Fibroblast of skin of right biceps (primary cell): ENCODE results near the gene SPIRE1.
"Not testable (repeated sequence)": the region's sequence is repeated elsewhere in the genome, so short reads cannot be mapped to it uniquely, and the experiment has no call there.

Source experiments
- DNase-seq: peaks from one replicate; pipeline ENCODE4 v3.0.0-alpha.2; 2013

The SPIRE1 gene

DNA sequence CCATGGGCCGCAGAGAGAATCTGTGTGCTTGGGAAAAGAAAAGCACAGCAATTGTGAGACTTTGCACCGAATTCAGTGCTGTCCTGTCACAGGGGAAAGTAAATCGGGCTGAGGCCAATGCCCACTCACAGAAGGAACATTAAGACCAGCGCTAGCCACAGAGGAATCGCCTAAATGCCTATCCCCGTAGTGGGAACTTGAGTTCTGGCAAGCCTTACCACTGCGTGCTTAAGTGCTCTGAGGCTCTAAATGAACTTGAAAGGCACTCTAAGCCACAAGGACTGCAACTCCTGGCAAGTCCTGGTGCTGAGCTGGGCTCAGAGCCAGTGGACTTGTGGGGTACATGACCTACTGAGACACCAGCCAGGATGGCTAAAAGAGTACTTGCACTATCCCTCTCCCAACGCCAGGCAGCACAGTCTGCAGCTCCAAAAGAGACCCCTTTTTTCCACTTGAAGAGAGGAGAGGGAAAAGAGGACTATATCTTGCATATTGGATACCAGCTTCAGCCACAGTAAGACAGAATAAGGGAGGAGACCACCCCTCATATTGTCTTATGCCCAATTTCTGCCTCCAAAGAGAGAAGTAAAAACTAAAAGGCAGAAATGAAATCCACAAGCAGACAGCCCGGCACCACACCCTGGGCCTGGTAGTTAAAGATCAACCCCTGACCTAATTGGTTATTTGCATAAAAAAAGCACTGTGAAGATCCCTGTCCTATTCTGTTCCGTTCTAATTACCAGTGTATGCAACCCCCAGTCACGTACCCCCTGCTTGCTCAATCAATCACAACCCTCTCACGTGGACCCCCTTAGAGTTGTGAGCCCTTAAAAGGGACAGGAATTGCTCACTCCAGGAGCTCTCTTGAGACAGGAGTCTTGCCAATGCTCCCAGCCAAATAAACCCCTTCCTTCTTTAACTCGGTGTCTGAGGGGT is 105.7 kb downstream of the SPIRE1 start:
- DNase-seq: peak; percentile 10

DNA sequence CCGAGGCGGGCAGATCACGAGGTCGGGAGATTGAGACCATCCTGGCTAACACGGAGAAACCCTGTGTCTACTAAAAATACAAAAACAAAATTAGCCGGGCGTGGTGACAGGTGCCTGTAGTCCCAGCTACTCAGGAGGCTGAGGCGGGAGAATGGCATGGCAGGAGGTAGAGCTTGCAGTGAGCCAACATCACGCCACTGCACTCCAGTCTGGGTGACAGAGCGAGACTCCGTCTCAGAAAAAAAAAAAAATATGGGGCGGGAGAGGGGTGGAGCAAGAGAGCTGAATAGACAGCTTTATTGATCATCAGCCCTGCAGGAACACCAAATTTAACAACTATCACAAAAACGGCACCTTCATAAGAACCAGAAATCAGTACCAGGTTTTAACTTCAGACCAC is 106.4 kb downstream of the SPIRE1 start:
- not testable (repeated sequence) for DNase-seq

DNA sequence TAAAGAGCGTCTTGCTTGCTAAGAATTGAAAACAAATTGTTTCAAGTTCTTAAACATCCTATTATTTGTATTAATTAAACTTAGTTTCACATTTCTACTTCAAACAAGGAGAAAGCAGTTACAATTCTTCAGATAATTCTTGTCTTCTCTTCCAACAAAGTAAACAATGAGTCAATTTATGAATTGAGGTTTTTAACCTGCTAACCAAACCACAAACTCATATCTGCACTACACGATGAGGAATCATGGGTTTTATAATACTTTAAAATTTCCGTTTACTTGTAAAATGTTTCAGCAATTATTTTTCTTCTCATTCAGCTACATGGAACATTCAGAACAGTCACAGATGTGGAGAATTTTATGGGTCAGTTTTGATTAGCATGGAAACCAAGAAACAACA is 114.2 kb downstream of the SPIRE1 start:
- no peak for DNase-seq

DNA sequence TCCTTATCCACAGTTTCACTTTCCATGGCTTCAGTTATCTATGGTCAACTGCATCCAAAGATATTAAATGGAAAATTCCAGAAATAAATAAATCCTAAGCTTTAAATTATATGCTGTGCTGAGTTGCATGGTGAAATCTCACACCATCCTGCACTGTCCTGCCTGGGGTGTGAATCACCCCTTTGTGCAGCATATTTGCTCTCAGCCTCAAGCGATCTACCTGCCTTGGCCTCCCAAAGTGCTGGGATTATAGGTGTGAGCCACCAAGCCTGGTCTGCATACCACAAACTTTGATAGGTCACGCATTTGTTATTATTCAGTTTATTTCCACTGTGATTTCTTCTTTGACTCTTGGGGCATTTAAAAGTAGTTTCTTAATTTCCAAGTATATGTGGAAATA is 117.2 kb downstream of the SPIRE1 start:
- DNase-seq: no peak

DNA sequence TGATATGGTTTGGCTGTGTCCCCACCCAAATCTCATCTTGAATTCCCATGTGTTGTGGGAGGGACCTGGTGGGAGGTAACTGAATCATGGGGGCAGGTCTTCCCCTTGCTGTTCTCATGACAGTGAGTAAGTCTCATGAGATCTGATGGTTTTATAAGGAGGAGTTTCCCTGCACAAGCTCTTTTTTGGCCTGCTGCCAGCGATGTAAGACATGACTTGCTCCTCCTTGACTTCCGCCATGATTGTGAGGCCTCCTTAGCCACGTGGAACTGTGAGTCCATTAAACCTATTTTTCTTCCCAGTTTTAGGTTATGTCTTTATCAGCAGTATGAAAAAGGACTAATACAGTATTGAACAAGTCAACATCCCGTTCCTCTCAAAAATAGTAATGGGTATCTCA is 118.7 kb downstream of the SPIRE1 start:
- DNase-seq: peak; percentile 22

GRCh38 chr18:12534820-12535219 is 123.1 kb downstream of the SPIRE1 start:
- no peak for DNase-seq

DNA sequence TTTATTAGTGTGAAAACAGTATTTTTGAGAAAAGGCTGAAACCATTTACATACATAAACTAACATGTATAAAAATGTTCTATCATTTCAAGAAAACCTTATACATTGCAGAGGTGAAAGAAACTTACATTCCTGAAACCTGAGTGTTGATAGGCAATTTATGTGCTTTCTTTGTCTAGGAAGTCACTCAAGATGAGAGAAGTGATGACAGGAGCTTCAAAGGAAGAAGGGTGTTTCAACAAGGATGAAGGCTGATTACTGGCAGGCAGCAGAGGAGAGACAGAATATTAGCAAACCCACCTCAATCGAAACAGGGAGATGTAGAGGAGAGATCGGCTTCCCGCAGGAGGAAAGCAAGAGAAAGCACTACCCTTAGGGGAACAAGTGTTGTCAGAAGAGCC is 125.2 kb downstream of the SPIRE1 start:
- DNase-seq: no peak

DNA sequence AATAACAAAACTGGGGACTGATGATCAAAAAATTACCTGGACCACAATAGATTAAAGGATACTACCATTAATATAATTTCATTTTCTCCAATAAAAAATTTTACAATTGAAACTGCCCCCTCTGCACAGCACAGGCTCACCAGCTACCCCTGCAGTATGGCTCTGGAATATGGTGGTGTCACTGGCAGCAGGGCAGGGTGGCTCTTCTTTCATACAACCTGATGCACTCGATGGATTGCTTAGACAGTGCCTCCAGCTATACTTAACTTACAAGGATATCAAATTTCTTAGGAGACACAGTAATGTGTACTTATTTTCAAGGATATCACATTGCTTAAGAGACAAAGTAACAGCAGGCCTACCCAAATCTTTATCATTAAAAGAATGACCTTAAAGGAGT is 126.2 kb downstream of the SPIRE1 start:
- no peak for DNase-seq

DNA sequence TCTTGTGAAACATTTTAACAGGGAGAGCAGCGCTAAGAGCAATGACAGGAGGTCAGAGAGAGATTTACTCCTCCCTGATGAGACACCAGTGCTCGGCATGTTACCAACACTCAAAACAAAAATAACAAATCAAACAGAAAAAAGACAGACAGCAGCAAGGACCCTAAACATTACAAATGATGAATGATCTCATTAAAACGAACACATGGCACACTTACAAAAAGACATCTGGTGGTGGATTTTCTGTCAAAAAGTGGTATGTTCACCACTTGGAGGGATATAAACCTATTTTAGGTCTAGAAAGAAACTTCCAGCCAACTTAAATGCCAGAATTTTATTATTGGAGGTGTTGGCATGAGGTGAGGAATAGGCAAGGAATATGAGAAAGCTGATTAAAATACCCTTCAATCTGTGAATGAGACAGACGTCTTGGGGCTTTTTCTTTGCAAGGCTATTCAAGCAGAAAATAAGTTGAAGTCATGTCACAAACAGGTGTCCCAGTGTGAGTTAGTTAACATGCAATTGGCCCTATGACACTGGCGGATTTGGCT is 137.4 kb downstream of the SPIRE1 start:
- peak; percentile 24 for DNase-seq

DNA sequence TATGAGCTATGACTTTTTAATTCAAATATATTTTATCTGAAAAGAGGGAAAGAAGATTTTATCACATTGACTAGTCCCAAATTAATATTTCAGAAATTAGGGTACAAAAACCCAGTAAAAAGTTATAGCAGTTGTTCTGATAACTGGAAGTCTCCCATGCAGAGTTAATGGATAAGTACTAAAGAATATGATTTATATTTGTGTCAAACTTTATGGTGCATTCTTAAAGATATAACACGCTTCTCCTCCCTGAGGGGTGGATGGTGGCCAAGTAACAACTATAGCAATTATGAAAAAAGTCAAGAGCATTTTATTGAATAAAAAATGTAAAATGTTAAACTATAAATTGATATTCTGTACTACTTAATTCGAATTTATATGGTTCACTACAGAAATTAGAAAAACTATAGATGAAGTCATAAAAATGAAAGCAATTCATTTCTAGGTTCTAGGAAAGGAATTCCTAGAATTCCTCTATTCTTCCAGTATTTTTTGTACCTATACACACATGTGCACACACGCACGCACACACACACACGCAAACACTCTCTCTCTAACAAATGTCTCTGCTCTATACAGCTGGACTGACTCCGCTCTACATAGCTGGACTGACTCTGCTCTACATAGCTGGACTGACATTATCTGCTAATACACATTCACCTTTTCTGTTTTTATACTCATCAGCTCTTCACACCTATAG is 138.9 kb downstream of the SPIRE1 start:
- DNase-seq: peak; percentile 22

- peak; percentile 68 for DNase-seq
These were observed 139.6 kb downstream of the SPIRE1 start for GRCh38 chr18:12518326-12518725.

DNA sequence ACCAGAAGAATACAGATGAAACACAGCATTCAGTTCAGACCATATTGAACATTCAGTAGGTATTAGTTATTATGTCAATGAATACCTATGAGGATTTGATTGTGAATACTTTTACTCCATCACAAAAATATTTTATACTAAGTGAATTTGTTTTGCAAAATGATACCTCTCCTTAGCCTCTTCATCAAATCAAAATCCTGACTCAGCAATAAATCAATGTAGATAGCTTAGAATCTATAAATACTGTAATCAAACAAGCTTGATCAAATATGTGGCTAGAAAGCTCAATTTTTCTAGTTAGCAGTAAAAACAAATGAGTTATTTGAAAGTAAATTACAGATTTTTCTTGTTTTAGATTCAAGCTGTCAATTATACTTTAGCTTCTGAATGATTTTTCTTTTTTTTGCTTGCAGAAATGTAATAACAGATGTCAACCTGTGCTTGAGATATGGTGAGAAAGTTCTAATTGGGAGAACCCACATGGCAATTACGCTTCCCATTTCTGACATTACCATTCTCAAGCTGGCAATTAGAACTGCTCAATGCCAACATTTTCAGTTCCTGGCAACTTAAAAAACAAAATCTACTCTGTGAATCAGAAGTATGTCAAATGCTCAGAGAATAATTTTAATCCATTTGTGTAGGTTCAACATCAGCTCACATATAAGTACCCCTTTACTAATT is 140.6 kb downstream of the SPIRE1 start:
- DNase-seq: no peak

DNA sequence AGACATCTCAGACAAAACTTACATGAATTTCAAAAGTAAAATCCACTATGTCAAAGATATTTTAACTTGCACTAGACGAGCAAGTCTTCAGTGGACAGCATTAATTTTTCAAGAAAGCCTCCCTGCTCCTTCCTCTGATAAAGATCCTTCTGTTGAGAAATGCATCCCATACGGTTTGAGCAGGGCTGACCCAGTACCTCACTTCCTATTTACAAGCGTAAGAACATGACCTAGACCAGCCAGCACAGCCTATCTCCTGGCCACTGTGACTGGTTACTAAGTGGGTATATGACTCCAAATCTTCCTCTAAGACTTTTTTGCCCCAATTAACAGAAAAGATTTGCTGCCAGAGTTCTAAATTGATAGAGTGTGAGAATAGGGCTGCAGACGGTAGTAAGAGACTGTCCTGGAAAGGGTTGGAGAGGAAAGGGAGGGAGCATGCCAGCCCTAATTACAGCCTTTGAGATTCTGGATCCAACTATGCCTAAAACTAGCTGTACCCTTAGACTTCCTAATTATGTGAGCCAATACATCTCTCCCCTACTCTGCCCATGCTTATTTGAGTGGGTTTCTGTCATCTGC is 141.8 kb downstream of the SPIRE1 start:
- DNase-seq: no peak

DNA sequence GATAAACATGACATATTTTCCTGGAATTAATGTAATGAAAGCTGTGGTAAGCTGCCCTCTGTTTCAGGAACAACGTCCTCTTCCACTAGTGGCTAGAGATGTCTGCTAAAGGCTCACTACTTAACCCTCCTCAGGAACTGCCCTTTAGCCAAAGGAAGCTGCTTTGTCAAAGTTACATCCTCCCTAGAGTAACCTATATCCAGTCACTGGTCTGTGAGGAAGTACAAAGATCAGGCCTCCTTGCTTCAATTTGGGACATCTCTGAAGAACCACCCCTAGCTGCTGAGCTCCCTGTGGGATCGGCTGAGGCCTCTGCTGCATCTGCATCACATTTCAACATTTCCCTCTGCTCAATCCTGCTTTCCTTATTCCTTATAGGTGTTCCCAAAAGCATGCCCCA is 142.4 kb downstream of the SPIRE1 start:
- DNase-seq: no peak

DNA sequence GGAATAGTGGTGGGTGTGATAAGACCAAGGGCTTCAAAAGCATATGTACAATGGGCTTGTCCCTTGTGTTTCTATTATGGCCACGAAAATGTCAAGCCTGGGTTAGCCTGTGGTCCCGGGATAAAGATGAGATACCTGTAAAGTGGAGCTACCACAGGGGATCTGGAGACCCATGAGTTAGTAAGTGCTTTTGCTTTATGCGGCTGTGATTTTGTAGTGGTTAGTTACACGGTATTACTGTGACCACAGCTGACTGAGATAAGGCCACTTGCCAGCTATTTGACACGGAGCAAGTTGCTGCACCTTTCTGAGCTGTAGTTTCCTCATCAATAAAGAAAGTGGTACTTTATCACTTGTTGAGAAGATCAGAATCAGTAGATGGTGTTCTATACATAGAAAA is 150.9 kb downstream of the SPIRE1 start:
- no peak for DNase-seq

GRCh38 chr18:12500986-12501385 is 156.9 kb downstream of the SPIRE1 start:
- DNase-seq: no peak

GRCh38 chr18:12497839-12498238 is 160.1 kb downstream of the SPIRE1 start:
- no peak for DNase-seq

DNA sequence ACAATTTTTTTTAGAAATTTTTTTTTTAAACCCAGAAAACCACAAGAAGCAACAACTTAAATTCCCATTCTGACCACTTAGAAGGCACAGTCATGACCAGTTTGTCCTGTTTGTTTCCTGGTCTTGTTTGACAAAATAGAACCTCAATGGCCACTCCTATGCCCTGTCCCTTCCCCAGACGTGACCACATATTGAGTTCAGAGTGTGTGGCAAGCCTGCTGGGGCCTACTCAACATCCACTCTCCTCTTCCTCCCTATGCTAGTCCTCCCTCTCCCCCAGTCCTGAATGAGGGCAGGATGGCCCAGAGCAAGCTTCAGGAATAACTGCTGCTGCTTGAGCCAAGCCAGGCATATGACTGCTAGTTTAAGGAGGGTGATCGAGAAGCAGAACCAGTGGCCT is 160.6 kb downstream of the SPIRE1 start:
- DNase-seq: no peak

DNA sequence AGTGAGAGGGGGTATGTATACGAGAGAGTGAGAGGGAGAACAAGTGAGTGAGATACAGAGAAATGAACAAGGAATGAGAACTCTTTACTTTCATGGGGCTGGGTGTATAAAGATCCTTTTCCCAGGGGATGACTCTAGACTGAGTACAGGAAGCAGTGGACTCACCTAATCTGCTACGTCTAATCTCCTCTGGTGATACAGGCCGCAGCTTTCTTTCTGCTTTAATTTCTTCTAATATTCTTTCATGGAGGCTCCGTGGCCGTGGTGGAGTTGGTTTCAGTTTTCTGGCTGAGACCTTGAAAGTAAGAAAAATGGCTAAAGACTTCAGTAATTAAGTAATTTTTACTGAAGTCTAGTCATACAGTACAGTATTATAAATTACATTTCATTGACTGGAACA is 165.0 kb downstream of the SPIRE1 start:
- DNase-seq: no peak

DNA sequence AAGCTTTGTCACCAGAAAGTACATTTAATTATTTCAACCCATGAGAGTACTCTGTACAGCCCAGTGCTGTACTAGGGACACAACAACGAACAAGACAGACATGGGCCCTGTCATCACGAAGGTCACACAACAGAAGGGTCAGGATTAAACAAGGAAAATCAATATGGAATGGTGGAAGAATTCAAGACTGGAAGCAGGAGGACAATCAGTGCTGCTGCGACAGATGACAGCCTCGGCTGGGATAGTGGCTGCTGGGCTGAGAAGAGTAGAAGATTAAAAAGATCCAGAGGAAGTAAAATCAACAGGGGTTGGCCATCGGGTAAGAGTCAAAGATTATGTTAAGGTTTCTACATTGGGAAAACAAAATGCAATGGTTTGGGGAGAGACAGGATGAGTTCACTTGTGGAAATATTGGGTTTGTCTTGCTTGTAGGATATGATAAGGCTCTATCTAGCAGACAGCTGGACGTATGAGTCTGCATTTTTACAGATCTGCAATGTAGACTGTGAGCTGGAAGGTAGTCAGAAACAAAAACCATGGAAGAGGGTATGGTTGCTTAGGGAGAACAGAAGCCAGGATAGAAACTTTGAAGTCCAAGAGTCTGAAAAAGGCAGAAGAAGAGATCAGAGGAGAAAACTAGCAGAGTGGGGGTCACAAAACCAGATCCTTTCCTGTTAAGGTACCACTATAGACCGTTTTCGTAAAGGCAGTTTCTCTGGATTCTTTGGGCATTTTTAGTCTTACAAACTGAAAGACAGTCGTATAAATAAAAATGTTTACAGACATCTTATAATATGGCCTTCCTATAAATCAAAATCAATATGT is 166.1 kb downstream of the SPIRE1 start:
- DNase-seq: no peak

DNA sequence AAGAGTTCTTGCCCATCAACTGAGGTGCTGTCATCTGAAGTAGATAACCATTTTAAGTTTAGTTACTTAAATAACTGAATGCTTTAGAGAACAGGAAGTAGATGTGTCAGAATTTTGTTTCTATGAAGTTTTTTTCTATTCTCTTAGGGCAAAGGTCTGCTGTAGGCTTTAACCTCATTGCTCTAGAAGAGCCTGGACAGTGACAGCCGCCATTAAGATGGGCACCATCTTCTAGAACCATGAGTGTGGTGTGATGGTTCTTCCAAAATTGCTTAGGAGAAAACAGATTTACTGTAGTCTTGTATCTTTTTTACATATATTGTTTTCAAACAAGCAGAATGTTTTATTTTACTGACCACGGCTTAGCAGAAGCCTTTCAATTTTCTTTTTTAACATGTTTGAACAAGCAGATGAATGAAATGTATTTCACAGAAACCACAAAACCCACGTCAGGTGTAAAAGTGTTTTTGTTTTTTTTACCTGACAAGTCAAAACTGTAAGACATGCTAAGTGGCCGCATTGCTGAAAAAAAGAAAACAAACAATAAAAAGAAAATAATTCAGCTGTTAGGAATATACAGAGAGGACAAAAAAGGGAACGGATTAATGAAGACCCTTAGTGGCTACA is 172.3 kb downstream of the SPIRE1 start:
- DNase-seq: no peak

GRCh38 chr18:12481915-12482314 is 176.0 kb downstream of the SPIRE1 start:
- not testable (repeated sequence) for DNase-seq
